Astrocyte (in vitro differentiated cells and primary cell): ENCODE results near the gene SLC17A7. TPM values are rescaled to one million over a fixed set of nuclear protein-coding genes. Genes with fewer than 3 reads are reported as not detected.

Experiments used
- DNase-seq: peaks from one replicate; pipeline ENCODE4 v3.0.0-alpha.2; 2010; ENCODE audit warnings: low read depth
- FAIRE-seq: peaks from 2 replicates; lab custom pipeline; 2011; peaks lifted over from hg19 to GRCh38; lab: Jason Lieb, UNC
- H2AFZ ChIP-seq: 2 replicates; pipeline ENCODE4 v1.6.0; 2012; ENCODE audit warnings: low read depth, low read length, inconsistent platforms
- H3K27ac ChIP-seq: 2 replicates; pipeline ENCODE4 v1.5.1; 2011; ENCODE audit warnings: low read depth, low read length, inconsistent platforms
- H3K27me3 ChIP-seq: 2 replicates; pipeline ENCODE4 v1.6.0; 2011; ENCODE audit warnings: low read length, inconsistent platforms; ENCODE audit not compliant: insufficient read depth
- H3K36me3 ChIP-seq: 2 replicates; pipeline ENCODE4 v1.5.1; 2011; ENCODE audit warnings: low read length, inconsistent platforms; ENCODE audit not compliant: insufficient read depth
- H3K4me1 ChIP-seq: 2 replicates; pipeline ENCODE4 v1.5.1; 2011; ENCODE audit warnings: low read length, inconsistent platforms; ENCODE audit not compliant: insufficient read depth
- H3K4me2 ChIP-seq: 2 replicates; pipeline ENCODE4 v1.6.0; 2012; ENCODE audit warnings: low read length, inconsistent platforms
- H3K4me3 ChIP-seq: 2 replicates; pipeline ENCODE4 v1.5.1; 2011; ENCODE audit warnings: low read depth, mild to moderate bottlenecking, low read length, inconsistent platforms; ENCODE audit not compliant: insufficient read depth
- H3K79me2 ChIP-seq: 2 replicates; pipeline ENCODE4 v1.6.0; 2012; ENCODE audit warnings: mild to moderate bottlenecking, low read length, inconsistent platforms; ENCODE audit not compliant: insufficient read depth
- H3K9ac ChIP-seq: 2 replicates; pipeline ENCODE4 v1.6.0; 2012; ENCODE audit warnings: mild to moderate bottlenecking, low read length, inconsistent platforms
- H3K9me3 ChIP-seq: 2 replicates; pipeline ENCODE4 v1.5.1; 2012; ENCODE audit warnings: low read depth, mild to moderate bottlenecking, low read length, inconsistent platforms; ENCODE audit not compliant: insufficient read depth
- H4K20me1 ChIP-seq: 2 replicates; pipeline ENCODE4 v1.6.0; 2012; ENCODE audit warnings: low read length, inconsistent platforms; ENCODE audit not compliant: insufficient read depth
- H3K27ac Mint-ChIP-seq: one replicate; pipeline ENCODE4 v1.8.0; 2021; ENCODE audit warnings: mild to moderate bottlenecking, mixed read lengths; ENCODE audit not compliant: unreplicated experiment
- H3K27me3 Mint-ChIP-seq: one replicate; pipeline ENCODE4 v1.8.0; 2021; ENCODE audit warnings: low read depth, mixed read lengths; ENCODE audit not compliant: unreplicated experiment
- H3K36me3 Mint-ChIP-seq: one replicate; pipeline ENCODE4 v1.8.0; 2021; ENCODE audit warnings: low read depth, mixed read lengths; ENCODE audit not compliant: unreplicated experiment
- H3K4me1 Mint-ChIP-seq: one replicate; pipeline ENCODE4 v1.8.0; 2021; ENCODE audit warnings: low read depth, mixed read lengths; ENCODE audit not compliant: unreplicated experiment
- H3K4me3 Mint-ChIP-seq: one replicate; pipeline ENCODE4 v1.8.0; 2021; ENCODE audit warnings: mild to moderate bottlenecking, moderate library complexity, mixed read lengths; ENCODE audit not compliant: unreplicated experiment
- H3K9me3 Mint-ChIP-seq: one replicate; pipeline ENCODE4 v1.8.0; 2021; ENCODE audit warnings: mild to moderate bottlenecking, mixed read lengths; ENCODE audit not compliant: unreplicated experiment
- CTCF ChIP-seq: IDR thresholded peaks from 2 replicates; pipeline ENCODE4 v1.5.1; 2011; ENCODE audit warnings: low read depth, mild to moderate bottlenecking, inconsistent platforms, low read length, moderate library complexity; ENCODE audit not compliant: insufficient read depth
- EZH2 ChIP-seq: IDR thresholded peaks from 2 replicates; pipeline ENCODE4 v1.6.1; 2012; ENCODE audit warnings: mild to moderate bottlenecking, low read length, inconsistent platforms; ENCODE audit not compliant: insufficient read depth
- total RNA-seq: library from RNA; stranded (reverse); gene quantifications from 2 replicates; pipeline ENCODE4 v1.2.1, GENCODE V29; 2021

The SLC17A7 gene
- total RNA-seq, 1 donor from 2014 or later: 0.16 TPM

GRCh38 chr19:49391581-49392399, 49.5 kb downstream of the SLC17A7 start:
- Histone ChIP-seq H2AFZ (no peak overlapping the region), H3K9ac (no peak overlapping the region), H4K20me1 (no peaks in the 10 kb centered on the region), H3K27me3 (peaks cover 2% of the 10 kb centered on the region), H3K4me2 (no peak overlapping the region), H3K4me1 (no peaks in the 10 kb centered on the region), H3K36me3 (no peaks in the 10 kb centered on the region), H3K27ac (no peak overlapping the region), H3K4me3 (no peak overlapping the region), H3K9me3 (no peaks in the 10 kb centered on the region), H3K79me2 (no peaks in the 10 kb centered on the region)
- Mint-ChIP-seq H3K27ac (no peak overlapping the region), H3K9me3 (no peaks in the 10 kb centered on the region), H3K36me3 (no peaks in the 10 kb centered on the region), H3K4me3 (no peak overlapping the region), H3K27me3 (peaks cover 38% of the 10 kb centered on the region), H3K4me1 (no peaks in the 10 kb centered on the region)
- no peak for FAIRE-seq
- TF ChIP-seq CTCF: peak; percentile 67
- no peak for TF ChIP-seq EZH2
- DNase-seq: peak; percentile 19

DNA sequence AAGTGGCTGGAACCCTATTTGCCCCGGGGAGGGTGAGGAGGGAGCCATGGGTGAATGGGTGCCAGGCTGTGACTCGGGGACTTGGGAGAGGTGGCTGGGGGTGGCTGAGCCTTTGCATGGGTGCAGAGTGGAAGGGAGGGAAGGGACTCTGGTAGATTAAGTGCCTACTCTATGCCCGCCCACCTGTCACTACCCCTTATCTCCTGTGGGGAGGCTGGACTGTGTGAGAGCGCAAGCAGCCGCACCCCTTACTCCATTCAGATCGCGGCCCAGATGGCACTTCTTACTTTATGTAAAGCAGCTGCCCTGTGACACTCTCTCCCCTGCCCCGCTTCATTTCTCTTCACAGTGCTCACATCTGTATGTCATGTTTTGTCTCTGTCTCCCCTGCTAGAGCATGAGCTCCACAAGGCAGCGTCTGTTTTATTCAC, 50.4 kb downstream of the SLC17A7 start:
- Histone ChIP-seq H3K27me3 (peaks cover 2% of the 10 kb centered on the region), H3K4me3 (no peak overlapping the region), H3K4me1 (no peaks in the 10 kb centered on the region), H2AFZ (no peak overlapping the region), H3K36me3 (no peaks in the 10 kb centered on the region), H3K9me3 (no peaks in the 10 kb centered on the region), H3K79me2 (no peaks in the 10 kb centered on the region), H3K4me2 (no peak overlapping the region), H3K27ac (no peak overlapping the region), H4K20me1 (no peaks in the 10 kb centered on the region), H3K9ac (no peak overlapping the region)
- H3K27ac Mint-ChIP-seq: no peak overlapping the region
- DNase-seq (no peak), FAIRE-seq (no peak)
- no peaks in the 10 kb centered on the region for H3K36me3 Mint-ChIP-seq
- no peaks in the 10 kb centered on the region for H3K4me1 Mint-ChIP-seq
- no peaks in the 10 kb centered on the region for H3K9me3 Mint-ChIP-seq
- TF ChIP-seq EZH2 (no peak), CTCF (no peak)
- H3K4me3 Mint-ChIP-seq: no peak overlapping the region
- H3K27me3 Mint-ChIP-seq: peaks cover 35% of the 10 kb centered on the region
